Measurements from ENCODE around the gene LRRC73. TPM values are rescaled to one million over a fixed set of nuclear protein-coding genes. Genes with fewer than 3 reads are reported as not detected.

The LRRC73 gene
- total RNA-seq, 4 donors from 2014 or later = 1.2 to 1.5 TPM; not detected in 2

DNA sequence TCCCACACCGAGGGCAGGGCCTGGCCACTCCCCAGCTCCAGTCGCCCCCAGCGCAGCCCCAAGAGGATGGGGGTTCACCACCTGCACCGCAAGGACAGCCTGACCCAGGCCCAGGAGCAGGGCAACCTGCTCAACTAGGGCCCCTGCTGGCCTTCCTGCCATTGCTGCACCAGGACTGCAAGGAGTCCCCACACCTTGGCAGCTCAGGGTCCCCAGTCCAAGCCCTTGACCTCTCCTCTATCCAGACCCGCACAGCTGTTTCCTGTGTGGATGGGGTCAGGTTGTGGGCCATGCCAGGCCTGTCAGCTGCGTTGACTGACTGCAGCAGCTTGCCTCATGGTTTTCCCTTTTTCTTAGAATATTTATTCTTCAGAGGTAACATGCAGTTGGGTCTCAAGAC lies 4.4 kb downstream of the LRRC73 start:
- Histone ChIP-seq H3K4me3 (no peak overlapping the region), H3K9me3 (no peaks in the 10 kb centered on the region), H3K27me3 (no peaks in the 10 kb centered on the region), H3K4me1 (peaks cover 0 to 4% of the 10 kb centered on the region in 2 donors), H3K36me3 (no peaks in the 10 kb centered on the region), H3K27ac (no peak overlapping the region)
- no peak for DNase-seq
- intact Hi-C loops (cut with DNase I; ENCODE audit: low total_unique reads) = loop anchor here (2.0 to 5.0 kb wide), 2 partner anchors 33 to 51 kb away; partner anchors contain the start of gene DLK2
- no peak for TF ChIP-seq POLR2A (IDR thresholded peaks at IDR 0.05)
- TF ChIP-seq, protein P1, sequence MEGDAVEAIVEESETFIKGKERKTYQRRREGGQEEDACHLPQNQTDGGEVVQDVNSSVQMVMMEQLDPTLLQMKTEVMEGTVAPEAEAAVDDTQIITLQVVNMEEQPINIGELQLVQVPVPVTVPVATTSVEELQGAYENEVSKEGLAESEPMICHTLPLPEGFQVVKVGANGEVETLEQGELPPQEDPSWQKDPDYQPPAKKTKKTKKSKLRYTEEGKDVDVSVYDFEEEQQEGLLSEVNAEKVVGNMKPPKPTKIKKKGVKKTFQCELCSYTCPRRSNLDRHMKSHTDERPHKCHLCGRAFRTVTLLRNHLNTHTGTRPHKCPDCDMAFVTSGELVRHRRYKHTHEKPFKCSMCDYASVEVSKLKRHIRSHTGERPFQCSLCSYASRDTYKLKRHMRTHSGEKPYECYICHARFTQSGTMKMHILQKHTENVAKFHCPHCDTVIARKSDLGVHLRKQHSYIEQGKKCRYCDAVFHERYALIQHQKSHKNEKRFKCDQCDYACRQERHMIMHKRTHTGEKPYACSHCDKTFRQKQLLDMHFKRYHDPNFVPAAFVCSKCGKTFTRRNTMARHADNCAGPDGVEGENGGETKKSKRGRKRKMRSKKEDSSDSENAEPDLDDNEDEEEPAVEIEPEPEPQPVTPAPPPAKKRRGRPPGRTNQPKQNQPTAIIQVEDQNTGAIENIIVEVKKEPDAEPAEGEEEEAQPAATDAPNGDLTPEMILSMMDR (IDR thresholded peaks at IDR 0.05) = no peak

DNA sequence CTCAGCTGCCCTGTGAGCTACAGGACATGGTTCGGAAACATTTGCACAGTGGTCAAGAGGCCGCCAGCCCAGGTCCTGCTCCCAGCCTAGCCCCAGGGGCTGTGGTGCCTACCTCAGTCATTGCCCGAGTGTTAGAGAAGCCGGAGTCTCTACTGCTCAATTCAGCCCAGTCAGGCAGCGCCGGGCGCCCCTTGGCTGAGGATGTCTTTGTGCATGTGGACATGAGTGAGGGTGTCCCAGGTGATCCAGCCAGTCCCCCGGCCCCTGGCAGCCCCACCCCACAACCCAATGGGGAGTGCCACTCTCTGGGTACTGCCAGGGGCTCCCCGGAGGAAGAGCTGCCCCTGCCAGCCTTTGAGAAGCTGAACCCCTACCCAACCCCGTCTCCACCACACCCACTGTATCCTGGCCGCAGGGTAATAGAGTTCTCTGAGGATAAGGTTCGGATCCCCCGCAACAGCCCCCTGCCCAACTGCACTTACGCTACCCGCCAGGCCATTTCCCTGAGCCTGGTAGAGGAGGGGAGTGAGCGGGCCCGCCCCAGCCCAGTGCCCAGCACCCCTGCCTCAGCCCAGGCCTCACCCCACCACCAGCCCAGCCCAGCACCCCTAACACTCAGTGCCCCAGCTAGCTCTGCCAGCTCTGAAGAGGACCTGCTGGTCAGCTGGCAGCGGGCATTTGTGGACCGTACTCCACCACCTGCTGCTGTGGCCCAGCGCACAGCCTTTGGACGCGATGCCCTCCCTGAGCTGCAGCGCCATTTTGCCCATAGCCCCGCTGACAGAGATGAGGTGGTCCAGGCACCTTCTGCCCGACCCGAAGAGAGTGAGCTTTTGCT lies 5.2 kb downstream of the LRRC73 start:
- no peaks in the 10 kb centered on the region for H3K36me3 ChIP-seq
- no peak overlapping the region for H3K27ac ChIP-seq
- H3K9me3 ChIP-seq = no peaks in the 10 kb centered on the region
- no peak for DNase-seq
- H3K27me3 ChIP-seq = no peaks in the 10 kb centered on the region
- H3K4me3 ChIP-seq = no peak overlapping the region
- H3K4me1 ChIP-seq = no peaks in the 10 kb centered on the region
- TF ChIP-seq, protein P1 (IDR thresholded peaks at IDR 0.05) = no peak
- no peak for TF ChIP-seq POLR2A (IDR thresholded peaks at IDR 0.05)
- intact Hi-C loops (cut with DNase I; ENCODE audit: low total_unique reads) = loop anchor here (2.0 to 5.0 kb wide), 2 partner anchors 33 to 50 kb away; partner anchors contain the start of gene DLK2

DNA sequence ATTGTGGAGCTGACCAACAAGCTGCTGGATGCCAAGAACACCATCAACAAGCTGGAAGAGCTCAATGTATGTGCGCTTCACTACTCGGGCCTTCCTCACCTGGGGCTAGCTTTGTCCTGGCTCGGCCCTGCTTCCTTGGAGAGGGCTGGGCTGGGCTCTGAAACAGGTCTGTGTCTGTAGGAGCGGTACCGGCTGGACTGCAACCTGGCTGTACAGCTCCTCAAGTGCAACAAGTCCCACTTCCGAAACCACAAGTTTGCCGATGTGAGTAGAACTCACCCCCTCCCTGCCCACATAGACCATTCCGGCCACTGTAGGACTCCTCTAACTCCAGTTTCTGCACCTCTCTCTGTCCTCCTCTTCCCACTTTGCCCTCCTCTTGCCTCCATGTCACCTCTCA lies 6.7 kb downstream of the LRRC73 start:
- H3K27me3 ChIP-seq = no peaks in the 10 kb centered on the region
- intact Hi-C loops (cut with DNase I; ENCODE audit: low total_unique reads) = no loop called here
- H3K36me3 ChIP-seq = no peaks in the 10 kb centered on the region
- H3K27ac ChIP-seq = no peak overlapping the region
- H3K4me3 ChIP-seq = no peak overlapping the region
- H3K9me3 ChIP-seq = no peaks in the 10 kb centered on the region
- H3K4me1 ChIP-seq = no peaks in the 10 kb centered on the region
- TF ChIP-seq, protein P1 (IDR thresholded peaks at IDR 0.05) = no peak
- no peak for TF ChIP-seq POLR2A (IDR thresholded peaks at IDR 0.05)
- no peak for DNase-seq

DNA sequence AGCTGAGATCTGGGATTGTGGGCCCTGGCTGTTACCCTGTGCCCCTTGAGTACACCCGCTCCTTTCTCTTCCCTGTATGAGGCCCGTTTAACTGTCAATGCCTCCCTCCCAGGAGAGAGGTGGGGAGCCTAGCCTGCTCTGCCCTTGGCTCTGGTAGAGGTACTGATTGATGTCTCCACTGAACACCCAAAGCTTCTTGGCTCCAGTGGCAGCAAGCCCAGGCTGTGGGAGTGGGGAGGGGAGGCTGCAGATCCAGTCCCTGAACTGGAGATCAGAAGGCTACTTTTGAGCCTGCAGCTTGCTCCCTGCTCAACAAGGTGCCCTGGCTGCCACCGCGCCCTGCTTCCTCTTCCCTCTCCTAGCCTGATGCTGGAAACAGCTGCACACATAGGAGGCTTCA lies 7.5 kb downstream of the LRRC73 start:
- TF ChIP-seq, protein P1 (IDR thresholded peaks at IDR 0.05) = no peak
- no peak for TF ChIP-seq POLR2A (IDR thresholded peaks at IDR 0.05)
- Histone ChIP-seq H3K9me3 (no peaks in the 10 kb centered on the region), H3K27ac (no peak overlapping the region), H3K36me3 (no peaks in the 10 kb centered on the region), H3K4me3 (no peak overlapping the region), H3K4me1 (no peaks in the 10 kb centered on the region), H3K27me3 (no peaks in the 10 kb centered on the region)
- intact Hi-C loops (cut with DNase I; ENCODE audit: low total_unique reads) = no loop called here
- no peak for DNase-seq

DNA sequence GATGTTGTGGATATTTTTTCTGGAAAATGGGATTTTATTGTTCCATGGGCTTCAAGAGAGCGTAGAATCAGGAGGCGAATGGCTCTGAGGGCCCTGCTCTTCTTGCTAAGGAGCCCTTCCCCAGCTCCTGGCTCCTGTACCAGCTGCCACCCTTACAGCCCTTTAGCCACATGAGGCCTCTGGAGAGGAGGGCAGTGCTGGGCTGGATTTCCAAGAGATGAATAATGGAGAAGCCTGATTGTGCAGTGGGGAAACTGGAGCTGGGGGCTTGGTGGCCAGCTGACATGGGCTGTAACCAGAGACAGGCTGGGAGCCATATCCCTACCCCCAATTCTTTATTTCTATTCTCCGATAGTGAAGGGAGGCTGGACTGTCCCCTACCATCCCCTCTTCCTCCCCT lies 9.2 kb downstream of the LRRC73 start:
- Histone ChIP-seq H3K4me1 (no peaks in the 10 kb centered on the region), H3K27ac (no peak overlapping the region), H3K4me3 (no peak overlapping the region), H3K27me3 (no peaks in the 10 kb centered on the region), H3K36me3 (no peaks in the 10 kb centered on the region), H3K9me3 (no peaks in the 10 kb centered on the region)
- no peak for DNase-seq
- TF ChIP-seq, protein P1 (IDR thresholded peaks at IDR 0.05) = no peak
- intact Hi-C loops (cut with DNase I; ENCODE audit: low total_unique reads) = no loop called here

Data from uterus (tissue), 4 donors.